ENCODE measurements around the gene CEP70. TPM values are rescaled to one million over a fixed set of nuclear protein-coding genes. Genes with fewer than 3 reads are reported as not detected.

The CEP70 gene
- total RNA-seq, 4 donors from 2014 or later, result 68.3 to 100 (median 71.9) TPM

DNA sequence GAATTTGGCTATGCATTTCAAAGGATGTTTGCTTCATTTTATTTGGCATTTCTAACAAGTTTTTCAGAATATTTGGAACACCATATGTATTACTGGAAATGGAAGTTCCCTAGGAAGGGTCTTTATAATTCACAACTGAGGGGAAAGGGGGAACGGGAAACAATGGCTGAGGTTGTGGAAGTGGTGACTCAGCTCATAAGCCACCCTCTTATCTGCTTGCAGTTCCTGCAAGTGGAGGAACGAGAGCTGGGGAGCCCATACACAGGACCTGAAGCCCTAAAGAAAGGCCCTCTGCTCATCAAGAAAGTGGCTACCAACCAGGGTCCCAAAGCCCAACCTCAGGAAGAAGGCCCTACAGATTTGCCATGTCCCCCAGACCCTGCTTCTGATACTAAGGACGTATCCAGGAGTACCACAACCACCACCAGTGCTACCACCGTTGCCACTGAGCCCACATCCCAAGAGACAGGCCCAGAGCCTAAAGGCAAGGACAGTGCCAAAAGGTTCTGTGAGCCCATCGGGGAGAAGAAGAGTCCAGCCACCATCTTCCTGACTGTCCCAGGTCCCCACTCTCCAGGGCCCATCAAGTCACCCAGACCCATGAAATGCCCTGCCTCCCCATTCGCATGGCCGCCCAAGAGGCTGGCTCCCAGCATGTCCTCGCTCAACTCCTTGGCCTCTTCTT, 121.8 kb downstream of the CEP70 start:
- H3K4me3 ChIP-seq (replicated peaks in 1 of 3), result no peak overlapping the region
- no peak for DNase-seq
- WGBS, 2 donors, result 93 to 95% methylated on average over 7 to 8 of the region's 8 CpGs
- no peaks in the 10 kb centered on the region for H3K36me3 ChIP-seq
- TF ChIP-seq POLR2A (IDR thresholded peaks at IDR 0.05) (no peak), CTCF (IDR thresholded peaks at IDR 0.05) (no peak)
- no peaks in the 10 kb centered on the region for H3K9me3 ChIP-seq
- intact Hi-C loops (cut with DNase I), result no loop called here
- H3K27ac ChIP-seq, result peak overlapping the region in 1 of 3 donors; percentile 47
- no peaks in the 10 kb centered on the region for H3K27me3 ChIP-seq
- peaks cover 37 to 45% of the 10 kb centered on the region in 2 donors for H3K4me1 ChIP-seq

- 84 to 88% methylated on average over 1 of the region's 1 CpG for WGBS, 2 donors
- H3K4me3 ChIP-seq (replicated peaks in 1 of 3), result no peak overlapping the region
- TF ChIP-seq POLR2A (IDR thresholded peaks at IDR 0.05), result no peak
- no peak for TF ChIP-seq CTCF (IDR thresholded peaks at IDR 0.05)
- DNase-seq, result no peak
- no peak overlapping the region for H3K27ac ChIP-seq
- peaks cover 37 to 45% of the 10 kb centered on the region in 2 donors for H3K4me1 ChIP-seq
- H3K9me3 ChIP-seq, result no peaks in the 10 kb centered on the region
- intact Hi-C loops (cut with DNase I), result no loop called here
- no peaks in the 10 kb centered on the region for H3K36me3 ChIP-seq
- no peaks in the 10 kb centered on the region for H3K27me3 ChIP-seq
Measured at GRCh38 chr3:138471481-138471880, 122.6 kb downstream of the CEP70 start.

DNA sequence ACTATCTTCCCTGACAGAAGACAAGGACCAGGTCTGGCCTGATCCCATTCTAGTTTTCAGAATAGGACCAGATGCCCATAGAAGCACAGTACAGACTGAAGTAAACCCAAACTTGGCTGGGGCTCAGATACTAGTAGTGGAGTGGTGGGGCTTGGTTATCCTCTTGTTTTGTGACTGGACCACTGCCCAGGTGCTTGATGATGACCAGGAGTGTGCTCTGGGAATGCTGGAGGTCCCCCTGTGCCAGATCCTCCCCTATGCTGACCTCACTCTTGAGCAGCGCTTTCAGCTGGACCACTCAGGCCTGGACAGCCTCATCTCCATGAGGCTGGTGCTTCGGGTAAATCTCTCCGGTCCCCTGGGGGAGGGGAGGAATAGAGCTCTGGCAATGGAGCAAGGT, 123.4 kb downstream of the CEP70 start:
- H3K27me3 ChIP-seq, result no peaks in the 10 kb centered on the region
- H3K4me3 ChIP-seq (replicated peaks in 1 of 3), result no peak overlapping the region
- H3K4me1 ChIP-seq, result peaks cover 37 to 45% of the 10 kb centered on the region in 2 donors
- intact Hi-C loops (cut with DNase I), result no loop called here
- peak; percentile 46 to 68 for DNase-seq
- no peaks in the 10 kb centered on the region for H3K9me3 ChIP-seq
- WGBS, 2 donors, result 58 to 69% methylated on average over 3 of the region's 3 CpGs
- no peak for TF ChIP-seq CTCF (IDR thresholded peaks at IDR 0.05)
- TF ChIP-seq POLR2A (IDR thresholded peaks at IDR 0.05), result no peak
- no peaks in the 10 kb centered on the region for H3K36me3 ChIP-seq
- peak overlapping the region; percentile 47 to 72 (median 62) for H3K27ac ChIP-seq

GRCh38 chr3:138469874-138470273, 124.2 kb downstream of the CEP70 start:
- no peaks in the 10 kb centered on the region for H3K36me3 ChIP-seq
- H3K9me3 ChIP-seq, result no peaks in the 10 kb centered on the region
- no peaks in the 10 kb centered on the region for H3K27me3 ChIP-seq
- intact Hi-C loops (cut with DNase I), result no loop called here
- peak; percentile 85 to 89 for DNase-seq
- H3K27ac ChIP-seq, result peak overlapping the region; percentile 47 to 72 (median 62)
- 29 to 58% methylated on average over 6 of the region's 6 CpGs for WGBS, 2 donors
- TF ChIP-seq POLR2A (IDR thresholded peaks at IDR 0.05), result peak in 1 of 2 donors; percentile 20
- peak in 2 of 6 experiments; percentile 36 to 41 for TF ChIP-seq CTCF (IDR thresholded peaks at IDR 0.05)
- H3K4me3 ChIP-seq (replicated peaks in 1 of 3), result no peak overlapping the region
- H3K4me1 ChIP-seq, result peaks cover 37 to 45% of the 10 kb centered on the region in 2 donors

DNA sequence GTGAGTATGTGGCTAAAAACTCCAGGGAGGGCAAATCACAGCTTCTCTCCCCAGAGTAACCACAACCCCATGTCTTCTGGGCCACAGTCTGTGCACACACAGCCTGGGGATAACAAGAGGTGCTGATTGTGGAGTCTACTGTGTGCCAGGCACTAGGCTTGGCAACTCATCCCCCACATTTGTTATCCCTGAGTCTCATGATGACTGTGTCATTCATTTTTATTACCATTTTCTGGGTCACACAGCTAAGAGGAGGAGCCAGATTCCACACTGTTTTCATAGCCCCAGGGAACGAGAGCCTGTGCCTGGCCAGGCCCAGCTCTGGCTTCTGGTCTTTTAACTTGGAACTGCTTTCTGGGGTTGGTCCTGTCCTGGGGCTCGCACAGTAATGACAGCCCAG, 125.2 kb downstream of the CEP70 start:
- no peaks in the 10 kb centered on the region for H3K36me3 ChIP-seq
- H3K4me1 ChIP-seq, result peaks cover 37 to 42% of the 10 kb centered on the region in 2 donors
- intact Hi-C loops (cut with DNase I), result no loop called here
- no peaks in the 10 kb centered on the region for H3K9me3 ChIP-seq
- no peak for TF ChIP-seq CTCF (IDR thresholded peaks at IDR 0.05)
- no peak for TF ChIP-seq POLR2A (IDR thresholded peaks at IDR 0.05)
- H3K4me3 ChIP-seq (replicated peaks in 1 of 3), result no peak overlapping the region
- H3K27ac ChIP-seq, result peak overlapping the region; percentile 47 to 72 (median 62)
- WGBS, 2 donors, result 31 to 42% methylated on average over 2 of the region's 2 CpGs
- peak; percentile 52 to 57 for DNase-seq
- no peaks in the 10 kb centered on the region for H3K27me3 ChIP-seq

Data from thyroid gland (tissue), 4 donors.